DND-41 (cell line): ENCODE data around the gene RMI2.
"Not testable (repeated sequence)": the region's sequence is repeated elsewhere in the genome, so short reads cannot be mapped to it uniquely, and the experiment has no call there.

Source experiments
- ATAC-seq: fragments of 200-7000 bp; cut with Tn5 transposase; 3 replicates; pipeline ENCODE4 v1.9.1; 2021; ENCODE audit warnings: low read depth; ENCODE audit not compliant: insufficient read depth
- DNase-seq: peaks from one replicate; pipeline ENCODE4 v3.0.0-alpha.2; 2020
- H2AFZ ChIP-seq: 2 replicates; pipeline ENCODE4 v1.6.0; 2012; ENCODE audit warnings: low read depth, low read length
- H3K27ac ChIP-seq: 2 replicates; pipeline ENCODE4 v1.5.1; 2012; ENCODE audit warnings: low read length, inconsistent platforms
- H3K27me3 ChIP-seq: fragments of 200-600 bp; sonication (generic); 2 replicates; pipeline ENCODE4 v1.6.0; 2012; ENCODE audit warnings: low read length, mild to moderate bottlenecking, inconsistent platforms; ENCODE audit not compliant: insufficient read depth, poor library complexity
- H3K36me3 ChIP-seq: 2 replicates; pipeline ENCODE4 v1.5.1; 2012; ENCODE audit warnings: low read length, inconsistent platforms; ENCODE audit not compliant: insufficient read depth
- H3K4me1 ChIP-seq: 2 replicates; pipeline ENCODE4 v1.5.1; 2012; ENCODE audit warnings: mild to moderate bottlenecking, low read length; ENCODE audit not compliant: insufficient read depth
- H3K4me2 ChIP-seq: 2 replicates; pipeline ENCODE4 v1.6.0; 2012; ENCODE audit warnings: mild to moderate bottlenecking, moderate library complexity, low read length, inconsistent platforms; ENCODE audit not compliant: insufficient read depth
- H3K4me3 ChIP-seq, 2 experiments: fragments of 200-600 bp in 1 of 2; shearing (Covaris generic) in 1 of 2; 2 replicates each; pipeline ENCODE4 v1.5.1; 2012 to 2016; ENCODE audit warnings: inconsistent platforms in 2 of 2, low read length in 2 of 2, mild to moderate bottlenecking in 2 of 2, low read depth in 1 of 2, moderate library complexity in 1 of 2
- H3K79me2 ChIP-seq: 2 replicates; pipeline ENCODE4 v1.6.0; 2012; ENCODE audit warnings: low read length, inconsistent platforms; ENCODE audit not compliant: insufficient read depth
- H3K9ac ChIP-seq: 2 replicates; pipeline ENCODE4 v1.6.0; 2012; ENCODE audit warnings: low read depth, mild to moderate bottlenecking, inconsistent platforms, low read length, moderate library complexity
- H3K9me3 ChIP-seq: 2 replicates; pipeline ENCODE4 v1.5.1; 2012; ENCODE audit warnings: low read length, moderate library complexity, mild to moderate bottlenecking, inconsistent platforms; ENCODE audit not compliant: insufficient read depth, severe bottlenecking
- H4K20me1 ChIP-seq: 2 replicates; pipeline ENCODE4 v1.6.0; 2012; ENCODE audit warnings: low read length; ENCODE audit not compliant: insufficient read depth
- CTCF ChIP-seq: IDR thresholded peaks from 2 replicates; pipeline ENCODE4 v1.5.1; 2012; ENCODE audit warnings: borderline replicate concordance, low read length, moderate library complexity, mild to moderate bottlenecking; ENCODE audit not compliant: poor library complexity, severe bottlenecking; ENCODE audit errors: extremely low read depth
- EZH2 ChIP-seq: IDR thresholded peaks from 3 replicates; pipeline ENCODE4 v1.6.1; 2012; ENCODE audit warnings: borderline replicate concordance, low read depth, mild to moderate bottlenecking, moderate library complexity, low read length, inconsistent platforms; ENCODE audit not compliant: severe bottlenecking

Gene RMI2

GRCh38 chr16:11377154-11377553 is 31.9 kb downstream of the RMI2 start:
- H3K4me3 ChIP-seq: no peak overlapping the region
- H2AFZ ChIP-seq: no peak overlapping the region
- ATAC-seq (no peak), DNase-seq (no peak)
- no peak overlapping the region for H3K4me2 ChIP-seq
- H3K9ac ChIP-seq: no peak overlapping the region
- no peaks in the 10 kb centered on the region for H4K20me1 ChIP-seq
- H3K36me3 ChIP-seq: no peaks in the 10 kb centered on the region
- TF ChIP-seq CTCF: no peak
- TF ChIP-seq EZH2: no peak
- H3K79me2 ChIP-seq: no peaks in the 10 kb centered on the region
- H3K27me3 ChIP-seq: no peaks in the 10 kb centered on the region
- no peaks in the 10 kb centered on the region for H3K9me3 ChIP-seq
- H3K4me1 ChIP-seq: no peaks in the 10 kb centered on the region
- no peak overlapping the region for H3K27ac ChIP-seq

- not testable (repeated sequence) for H3K9me3 ChIP-seq, H4K20me1 ChIP-seq, H3K4me2 ChIP-seq, H2AFZ ChIP-seq, H3K27me3 ChIP-seq, H3K9ac ChIP-seq, H3K79me2 ChIP-seq, H3K4me3 ChIP-seq, DNase-seq, H3K4me1 ChIP-seq, H3K27ac ChIP-seq, ATAC-seq, H3K36me3 ChIP-seq
Observed at GRCh38 chr16:11378951-11379350, 33.7 kb downstream of the RMI2 start.

GRCh38 chr16:11379420-11379819 is 34.2 kb downstream of the RMI2 start:
- H3K4me1 ChIP-seq: no peaks in the 10 kb centered on the region
- H2AFZ ChIP-seq: no peak overlapping the region
- no peaks in the 10 kb centered on the region for H3K36me3 ChIP-seq
- no peak overlapping the region for H3K4me2 ChIP-seq
- no peak overlapping the region for H3K27ac ChIP-seq
- no peak for DNase-seq
- H3K9ac ChIP-seq: no peak overlapping the region
- no peak for ATAC-seq
- no peaks in the 10 kb centered on the region for H3K79me2 ChIP-seq
- no peaks in the 10 kb centered on the region for H4K20me1 ChIP-seq
- no peaks in the 10 kb centered on the region for H3K9me3 ChIP-seq
- TF ChIP-seq EZH2: no peak
- TF ChIP-seq CTCF: no peak
- H3K27me3 ChIP-seq: no peaks in the 10 kb centered on the region
- H3K4me3 ChIP-seq: no peak overlapping the region

GRCh38 chr16:11380836-11381235 is 35.6 kb downstream of the RMI2 start:
- ATAC-seq (no peak), DNase-seq (no peak)
- TF ChIP-seq EZH2 (no peak), CTCF (no peak)

More at GRCh38 chr16:11380836-11381235, 35.6 kb downstream of the RMI2 start:
- no peak overlapping the region for H3K27ac ChIP-seq
- no peak overlapping the region for H3K4me3 ChIP-seq
- H3K9me3 ChIP-seq: no peaks in the 10 kb centered on the region
- no peak overlapping the region for H3K9ac ChIP-seq
- H3K4me1 ChIP-seq: no peaks in the 10 kb centered on the region
- H4K20me1 ChIP-seq: no peaks in the 10 kb centered on the region
- H2AFZ ChIP-seq: no peak overlapping the region
- no peaks in the 10 kb centered on the region for H3K79me2 ChIP-seq
- no peaks in the 10 kb centered on the region for H3K27me3 ChIP-seq
- no peaks in the 10 kb centered on the region for H3K36me3 ChIP-seq
- no peak overlapping the region for H3K4me2 ChIP-seq
